HL-60 (cell line): Measurements from ENCODE around the gene PTS.

Experiments used
- DNase-seq, 2 experiments: peaks; one replicate each; pipeline ENCODE4 v3.0.0-alpha.2; 2010 to 2020; ENCODE audit warnings: low read depth in 1 of 2, low spot score in 1 of 2
- H3K27ac ChIP-seq: fragments of 250-450 bp; sonication (Bioruptor Pico); replicated peaks from 2 replicates; pipeline ENCODE4 v1.5.1; 2020; ENCODE audit warnings: mild to moderate bottlenecking, moderate library complexity
- H3K27me3 ChIP-seq: fragments of 250-450 bp; sonication (Bioruptor Pico); 2 replicates; pipeline ENCODE4 v1.5.1; 2021; ENCODE audit warnings: mild to moderate bottlenecking, moderate library complexity; ENCODE audit not compliant: insufficient read depth, poor library complexity, severe bottlenecking
- H3K4me3 ChIP-seq: replicated peaks from 2 replicates; pipeline ENCODE4 v1.5.1; 2011; ENCODE audit warnings: mild to moderate bottlenecking, control low read depth, low read length; ENCODE audit not compliant: insufficient read depth
- GABPA ChIP-seq: IDR thresholded peaks from 2 replicates; pipeline ENCODE4 v1.6.1; 2012; ENCODE audit warnings: low read depth
- POLR2AphosphoS5 ChIP-seq: IDR thresholded peaks from 2 replicates; pipeline ENCODE4 v1.6.1; 2012; ENCODE audit warnings: low read depth
- REST ChIP-seq: IDR thresholded peaks from 2 replicates; pipeline ENCODE4 v1.6.1; 2012; ENCODE audit warnings: low read depth; ENCODE audit not compliant: insufficient replicate concordance
- SPI1 ChIP-seq: IDR thresholded peaks from 2 replicates; pipeline ENCODE4 v1.6.1; 2012; ENCODE audit warnings: low read depth, mild to moderate bottlenecking, borderline replicate concordance
- long read RNA-seq: library from polyadenylated mRNA; unstranded; transcript quantifications from one replicate; pipeline ENCODE4 v2.0.0, GENCODE V29; 2020
- TF ChIP-seq, protein P1 (sequence below): IDR thresholded peaks from one replicate; pipeline ENCODE4 v1.5.1; 2011; ENCODE audit warnings: low read length, control low read depth, inconsistent platforms; ENCODE audit not compliant: insufficient read depth

The PTS gene
- long read RNA-seq, partial matches to known transcripts: 4 of 9 reads
- long read RNA-seq, other reads (novel, unspliced or antisense): 2 of 9 reads

GRCh38 chr11:112226062-112226830 is at the start of gene PTS:
Gene PTS, plus strand, starts transcription at chr11:112226428. Its CDS starts 16 bp downstream, at chr11:112226444.
- peak; percentile 69 to 87 for DNase-seq
- H3K27ac ChIP-seq: peak within 1 kb of the TSS; percentile 93
- TF ChIP-seq REST (peak; percentile 33), GABPA (no peak), SPI1 (peak; percentile 77), POLR2AphosphoS5 (peak; percentile 79; the same call in 1 of the 2 replicates)
- TF ChIP-seq, protein P1, sequence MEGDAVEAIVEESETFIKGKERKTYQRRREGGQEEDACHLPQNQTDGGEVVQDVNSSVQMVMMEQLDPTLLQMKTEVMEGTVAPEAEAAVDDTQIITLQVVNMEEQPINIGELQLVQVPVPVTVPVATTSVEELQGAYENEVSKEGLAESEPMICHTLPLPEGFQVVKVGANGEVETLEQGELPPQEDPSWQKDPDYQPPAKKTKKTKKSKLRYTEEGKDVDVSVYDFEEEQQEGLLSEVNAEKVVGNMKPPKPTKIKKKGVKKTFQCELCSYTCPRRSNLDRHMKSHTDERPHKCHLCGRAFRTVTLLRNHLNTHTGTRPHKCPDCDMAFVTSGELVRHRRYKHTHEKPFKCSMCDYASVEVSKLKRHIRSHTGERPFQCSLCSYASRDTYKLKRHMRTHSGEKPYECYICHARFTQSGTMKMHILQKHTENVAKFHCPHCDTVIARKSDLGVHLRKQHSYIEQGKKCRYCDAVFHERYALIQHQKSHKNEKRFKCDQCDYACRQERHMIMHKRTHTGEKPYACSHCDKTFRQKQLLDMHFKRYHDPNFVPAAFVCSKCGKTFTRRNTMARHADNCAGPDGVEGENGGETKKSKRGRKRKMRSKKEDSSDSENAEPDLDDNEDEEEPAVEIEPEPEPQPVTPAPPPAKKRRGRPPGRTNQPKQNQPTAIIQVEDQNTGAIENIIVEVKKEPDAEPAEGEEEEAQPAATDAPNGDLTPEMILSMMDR: no peak
- peak within 1 kb of the TSS; percentile 72 for H3K4me3 ChIP-seq
- no peaks in the 10 kb centered on the region for H3K27me3 ChIP-seq

DNA sequence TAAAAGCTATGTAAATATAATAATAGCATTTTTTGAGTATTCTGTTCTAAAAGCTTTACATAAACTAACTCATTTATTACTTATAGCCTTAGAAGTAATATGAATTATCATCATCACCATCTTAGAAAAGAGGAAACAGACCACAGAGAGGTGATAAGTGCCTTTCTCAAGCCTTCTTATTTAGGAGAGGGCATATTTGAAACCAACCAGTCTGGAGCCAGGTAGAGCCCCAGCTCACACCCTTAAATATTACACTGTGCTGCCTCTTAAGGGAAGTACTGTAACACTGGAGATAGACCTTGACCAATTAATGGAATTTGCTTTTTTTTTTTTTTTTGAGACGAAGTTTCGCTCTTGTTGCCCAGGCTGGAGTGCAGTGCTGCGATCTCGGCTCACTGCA is 48.6 kb upstream of the PTS start:
- no peaks in the 10 kb centered on the region for H3K27me3 ChIP-seq
- DNase-seq: no peak
- TF ChIP-seq, protein P1: no peak
- TF ChIP-seq GABPA: no peak
- no peak for TF ChIP-seq POLR2AphosphoS5
- TF ChIP-seq SPI1: no peak
- TF ChIP-seq REST: no peak
- no peak overlapping the region for H3K4me3 ChIP-seq
- no peak overlapping the region for H3K27ac ChIP-seq

DNA sequence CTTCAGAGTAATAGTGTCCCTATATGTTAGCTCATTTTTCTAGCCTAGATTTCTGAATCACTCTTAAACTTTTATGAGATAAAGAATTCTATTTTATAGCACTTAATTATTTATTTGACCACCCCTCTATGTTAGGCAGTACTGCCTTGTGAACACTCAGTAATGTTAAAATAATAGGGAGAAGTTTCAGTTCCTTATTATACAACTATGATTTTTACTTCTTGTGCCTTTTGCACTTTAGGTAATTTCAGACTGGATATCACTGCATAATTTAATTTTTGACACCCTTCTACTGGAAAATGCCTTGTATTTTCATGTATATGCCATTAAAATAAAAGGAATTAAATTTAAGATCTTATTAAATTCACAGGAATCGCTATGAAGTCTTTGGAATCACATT is 47.8 kb upstream of the PTS start:
- Histone ChIP-seq H3K27me3 (no peaks in the 10 kb centered on the region), H3K27ac (peak overlapping the region; percentile 46), H3K4me3 (no peak overlapping the region)
- no peak for DNase-seq
- no peak for TF ChIP-seq SPI1
- TF ChIP-seq, protein P1: no peak
- no peak for TF ChIP-seq REST
- no peak for TF ChIP-seq POLR2AphosphoS5
- no peak for TF ChIP-seq GABPA
